Esophagus muscularis mucosa (tissue), 3 donors: ENCODE measurements around the gene RAMP1.

ENCODE experiments used
- CTCF ChIP-seq, 3 experiments: fragments of 200-600 bp in 2 of 3; fragments of 450-650 bp in 1 of 3; sonication (generic) in 2 of 3; IDR thresholded peaks; one replicate each; pipeline ENCODE4 v1.5.1; 2017 to 2019; ENCODE audit warnings: antibody characterized with exemption in 3 of 3, mild to moderate bottlenecking in 2 of 3, moderate library complexity in 1 of 3
- POLR2AphosphoS5 ChIP-seq, 2 donors: sonication (generic); formaldehyde crosslinking; IDR thresholded peaks; one replicate each; pipeline ENCODE4 v1.6.1; 2017; ENCODE audit warnings: antibody characterized with exemption in 2 of 2

GRCh38 chr2:237895544-237896506 is 36.4 kb downstream of the RAMP1 start:
- peak; percentile 81 to 84 for TF ChIP-seq POLR2AphosphoS5 (IDR thresholded peaks at IDR 0.05)
- TF ChIP-seq CTCF (IDR thresholded peaks at IDR 0.05) = no peak
